GM19238 (cell line): Measurements from ENCODE around the gene GOSR2.

ENCODE experiments used
- DNase-seq: peaks from one replicate; pipeline ENCODE4 v3.0.0; 2011; ENCODE audit warnings: low spot score; ENCODE audit not compliant: insufficient read length

Gene GOSR2

DNA sequence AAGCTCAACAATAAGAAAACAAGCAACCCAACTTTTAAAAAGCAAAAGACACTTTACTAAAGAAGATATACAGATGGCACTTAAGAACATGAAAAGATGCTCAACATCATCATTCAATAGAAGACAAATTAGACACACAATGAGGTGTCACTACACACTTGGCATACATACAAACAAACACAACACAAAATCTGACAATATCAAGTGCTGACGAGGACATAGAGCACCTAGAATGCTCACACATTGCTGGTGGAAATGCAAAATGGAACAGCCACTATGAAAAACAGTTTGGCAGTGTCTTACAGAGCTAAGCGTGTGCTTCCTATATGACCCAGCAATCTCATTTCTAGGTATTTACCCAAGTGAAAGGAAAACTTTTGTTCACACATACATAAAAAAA lies 37.2 kb downstream of the GOSR2 start:
- DNase-seq: no peak

DNA sequence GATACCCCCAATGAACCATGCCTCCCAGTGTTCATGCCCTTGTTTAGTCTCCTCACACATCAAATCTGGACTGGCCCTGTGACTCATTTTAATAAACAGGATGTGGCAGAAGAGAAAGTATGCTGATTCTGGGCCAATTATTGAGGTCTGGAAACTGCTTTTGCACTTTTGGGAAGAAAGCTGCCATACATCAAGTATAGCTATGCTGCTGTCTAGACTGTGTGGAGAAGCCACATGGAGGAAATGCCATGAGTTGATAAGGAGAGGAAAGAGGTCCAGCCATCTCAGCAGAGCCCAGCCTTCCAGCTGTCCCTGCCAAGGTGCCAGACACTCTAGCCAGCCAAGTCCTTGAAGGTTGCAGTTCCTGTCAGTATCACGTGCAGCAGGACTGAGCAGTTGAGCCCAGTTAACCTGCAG lies 39.4 kb downstream of the GOSR2 start:
- DNase-seq: no peak

GRCh38 chr17:46963571-46963970 lies 40.6 kb downstream of the GOSR2 start:
- DNase-seq: no peak

- no peak for DNase-seq
These were observed 41.6 kb downstream of the GOSR2 start for GRCh38 chr17:46964315-46965265.

GRCh38 chr17:46968224-46968834 lies 45.4 kb downstream of the GOSR2 start:
- no peak for DNase-seq

GRCh38 chr17:46968896-46969295 lies 45.9 kb downstream of the GOSR2 start:
- no peak for DNase-seq

DNA sequence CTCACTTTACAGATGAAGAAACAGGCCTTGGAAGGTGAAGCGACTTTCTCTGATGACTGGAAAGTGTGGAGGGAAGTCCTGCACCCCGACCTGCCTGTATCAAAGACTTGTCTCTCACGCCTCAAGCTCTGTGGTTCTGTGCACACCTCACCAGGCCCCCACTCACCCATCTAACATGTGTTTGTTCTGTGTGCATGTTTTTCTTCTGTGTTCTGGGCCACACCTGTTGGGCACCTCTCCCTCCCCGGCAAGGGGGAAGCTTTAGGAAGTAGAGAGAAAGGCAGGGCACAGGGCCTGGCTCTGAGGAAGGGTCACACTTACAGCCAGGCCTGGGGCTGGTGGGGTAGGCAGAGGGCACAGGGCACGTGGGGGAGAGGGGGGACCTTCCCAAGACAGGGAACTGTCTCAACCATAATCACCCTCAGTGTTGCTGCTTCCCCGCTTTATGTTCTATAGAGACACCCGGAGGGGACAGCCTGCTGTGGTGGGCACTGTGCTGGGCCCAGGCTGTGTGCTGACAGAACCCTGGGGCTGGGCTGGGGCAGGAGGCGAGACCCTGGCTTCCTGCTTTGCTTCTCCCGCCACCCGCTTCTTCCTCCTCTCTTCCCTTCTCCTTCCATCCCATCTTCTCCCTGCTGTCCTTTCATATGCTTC lies 48.8 kb downstream of the GOSR2 start:
- DNase-seq: no peak

DNA sequence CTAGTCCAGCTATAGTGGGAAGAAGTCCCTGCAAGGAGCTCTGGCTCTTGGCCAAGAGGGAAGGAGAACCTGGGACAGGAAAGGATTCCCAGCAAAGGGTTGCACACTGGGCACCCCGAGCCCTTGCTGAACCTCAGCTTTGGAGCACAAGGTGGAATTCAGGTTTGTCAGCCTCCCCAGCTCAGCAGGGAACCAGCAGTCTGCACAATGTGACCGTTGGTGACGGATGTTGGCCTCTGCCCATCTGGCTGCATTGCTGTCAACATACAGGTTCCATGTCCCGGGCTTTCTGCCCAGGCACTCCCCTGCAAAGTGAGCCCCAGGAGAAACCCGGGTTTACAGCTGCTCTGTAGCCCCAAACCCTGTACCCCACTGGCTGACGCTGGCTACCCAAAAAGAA lies 49.4 kb downstream of the GOSR2 start:
- DNase-seq: no peak

DNA sequence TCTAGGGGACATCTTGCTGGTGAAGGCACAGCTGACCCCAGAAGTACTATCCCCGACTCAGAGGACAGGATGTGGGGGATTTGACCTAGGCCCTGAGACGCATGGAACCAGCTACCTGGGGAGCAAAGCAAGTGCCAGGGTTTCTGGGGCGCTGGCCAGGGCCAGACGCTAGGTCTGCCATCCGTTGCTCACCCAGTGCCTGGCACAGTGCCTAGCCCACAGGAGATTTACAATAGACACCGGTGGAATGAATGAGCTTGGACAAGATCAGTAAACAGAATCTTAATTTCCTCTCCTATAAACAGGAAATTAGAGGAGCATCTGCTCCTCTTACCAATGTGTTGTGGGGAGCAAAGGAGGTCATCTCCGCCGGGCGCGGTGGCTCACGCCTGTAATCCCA lies 51.1 kb downstream of the GOSR2 start:
- no peak for DNase-seq

DNA sequence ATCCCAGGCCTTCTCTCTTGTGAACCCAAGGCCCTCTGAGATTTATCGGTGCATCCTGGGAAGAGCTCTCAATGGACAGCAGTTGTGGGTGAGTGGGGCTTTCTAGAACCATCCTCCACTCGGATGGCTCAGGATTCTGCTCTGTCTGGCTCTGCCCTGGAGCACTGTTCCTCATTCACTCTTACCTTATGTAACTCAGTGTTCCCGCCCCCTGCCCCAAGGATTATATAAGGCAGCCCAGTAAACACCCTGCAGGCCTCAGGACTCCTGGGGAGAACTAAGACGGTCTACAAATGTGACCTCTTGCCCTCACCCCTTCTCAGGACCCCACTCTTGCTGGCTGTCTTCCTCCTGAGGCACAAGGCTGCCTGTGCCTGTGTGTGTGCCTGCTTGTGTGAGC lies 52.3 kb downstream of the GOSR2 start:
- no peak for DNase-seq

GRCh38 chr17:46976626-46977270 lies 53.8 kb downstream of the GOSR2 start:
- DNase-seq: no peak

- no peak for DNase-seq
These were observed 54.4 kb downstream of the GOSR2 start for GRCh38 chr17:46977348-46977747.

DNA sequence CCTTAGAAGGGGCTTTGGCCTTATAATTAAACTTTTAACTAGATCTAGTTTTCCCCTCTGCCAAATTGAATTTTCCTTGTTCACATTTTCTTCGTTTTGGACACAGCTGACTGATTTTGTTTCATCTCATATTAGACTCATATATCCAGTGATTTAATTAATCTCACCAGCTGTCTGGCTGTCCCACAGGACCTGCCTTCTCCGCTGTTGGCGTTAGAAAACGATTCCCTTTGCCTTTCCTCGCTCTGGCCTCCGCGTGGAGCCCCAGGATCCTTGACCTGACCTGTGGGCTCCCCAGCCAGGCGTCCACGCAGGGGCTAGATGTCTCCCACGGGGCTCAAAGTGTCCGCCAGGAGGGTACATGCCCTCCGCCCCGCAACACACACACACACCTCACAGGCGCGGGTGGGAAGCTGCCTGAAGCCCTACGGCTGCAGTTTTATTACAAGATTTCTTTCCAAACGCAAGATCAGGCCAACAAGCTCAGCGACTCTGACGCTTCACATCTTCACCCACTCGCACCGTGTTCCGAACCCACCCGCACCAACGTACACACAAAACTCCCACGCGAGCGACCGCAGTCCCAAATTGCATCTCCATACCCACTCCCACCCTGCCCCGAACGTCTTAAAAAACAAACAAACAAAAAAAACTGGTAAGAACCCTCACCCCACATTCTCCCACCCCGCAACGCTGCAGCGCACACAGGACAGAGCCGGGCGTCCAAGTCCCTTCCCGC lies 55.0 kb downstream of the GOSR2 start:
- no peak for DNase-seq

DNA sequence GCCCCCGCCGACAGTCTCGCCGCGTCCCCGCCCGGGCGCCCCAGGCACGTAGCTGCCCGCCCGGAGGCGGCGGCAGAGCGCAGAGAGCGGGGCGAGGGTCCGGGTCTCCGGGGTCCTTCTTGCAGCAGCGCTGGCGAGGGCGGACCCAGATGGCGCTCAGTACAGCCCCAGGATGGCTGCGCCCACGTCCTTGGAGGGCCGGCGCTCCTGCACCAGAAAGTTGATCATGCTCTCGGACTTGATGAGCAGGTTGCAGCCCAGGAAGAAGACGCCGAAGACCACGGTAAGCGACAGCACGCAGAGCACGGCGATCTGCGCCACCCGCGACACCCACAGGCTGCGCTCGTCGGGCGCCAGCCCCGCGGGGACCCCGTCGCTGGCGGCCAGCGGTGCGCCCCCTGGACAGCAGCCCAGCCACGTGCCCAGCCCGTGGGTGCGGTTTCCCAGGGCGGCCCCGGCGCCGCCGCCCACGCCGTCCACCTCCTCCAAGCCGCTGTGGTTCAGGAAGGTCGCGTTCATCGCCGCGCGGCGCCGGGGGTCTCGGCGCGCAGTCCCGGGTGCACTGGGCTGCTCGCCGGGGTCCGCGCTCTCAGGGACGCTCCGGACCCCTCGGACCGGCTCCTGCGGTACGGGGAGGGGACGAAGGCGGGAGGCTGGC lies 55.7 kb downstream of the GOSR2 start:
- no peak for DNase-seq

GRCh38 chr17:46979147-46979863 lies 56.3 kb downstream of the GOSR2 start, which contains the start of gene RPRML:
TSS of gene RPRML (minus strand) at chr17:46979253. CDS start at chr17:46979007, 246 bp downstream.
- DNase-seq: no peak

DNA sequence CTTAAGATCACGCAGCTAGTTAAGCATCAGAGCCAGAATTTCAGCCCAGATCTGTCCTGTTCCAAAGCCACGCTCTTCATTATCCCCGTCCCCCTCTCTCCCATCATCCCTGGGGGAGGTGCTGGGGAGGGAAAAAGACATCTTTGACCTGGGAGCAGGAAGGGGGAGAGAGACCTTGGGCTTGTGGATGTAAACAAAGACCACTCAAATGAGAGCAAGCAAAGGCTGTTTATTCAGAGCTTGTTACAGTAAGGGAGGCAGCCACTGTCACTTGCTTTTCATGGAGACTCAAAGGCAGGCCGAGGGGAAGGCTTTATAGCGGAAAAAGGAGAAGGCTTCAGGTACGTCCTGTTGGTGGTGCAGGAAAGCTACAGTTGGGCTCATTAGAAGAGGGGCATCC lies 59.6 kb downstream of the GOSR2 start:
- DNase-seq: no peak

- no peak for DNase-seq
These were observed 60.8 kb downstream of the GOSR2 start for GRCh38 chr17:46983782-46984181.

DNA sequence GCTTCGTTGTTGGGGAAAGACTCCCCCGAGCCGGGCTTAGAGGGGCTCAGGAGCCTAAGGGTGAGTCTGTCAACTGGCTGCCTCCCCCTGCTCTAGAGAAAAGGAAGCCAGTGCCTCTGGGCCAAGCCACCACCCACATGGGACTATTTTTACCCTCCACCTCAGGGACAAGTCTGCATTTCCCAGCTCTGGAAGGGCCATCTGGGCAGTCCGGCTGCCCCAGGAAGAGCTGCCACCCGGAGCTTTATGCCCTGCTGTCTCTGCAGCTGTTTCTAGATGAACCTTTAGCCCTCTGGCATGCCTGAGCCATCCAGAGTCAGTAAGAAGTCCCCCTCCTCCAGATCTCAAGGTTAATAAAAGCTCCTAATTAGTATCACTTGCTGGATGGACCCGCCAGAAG lies 61.4 kb downstream of the GOSR2 start:
- no peak for DNase-seq

- DNase-seq: no peak
These were observed 61.9 kb downstream of the GOSR2 start for GRCh38 chr17:46984892-46985291.

- no peak for DNase-seq
These were observed 63.4 kb downstream of the GOSR2 start for GRCh38 chr17:46986366-46986765.
